Measurements from ENCODE around the gene FBP2. TPM values are rescaled to one million over a fixed set of nuclear protein-coding genes. Genes with fewer than 3 reads are reported as not detected.

The FBP2 gene
- total and polyA plus RNA-seq, 2 of the 8 experiments (the other 6 are each of a cell fraction or from before 2014, with no cell fraction given), result not detected

DNA sequence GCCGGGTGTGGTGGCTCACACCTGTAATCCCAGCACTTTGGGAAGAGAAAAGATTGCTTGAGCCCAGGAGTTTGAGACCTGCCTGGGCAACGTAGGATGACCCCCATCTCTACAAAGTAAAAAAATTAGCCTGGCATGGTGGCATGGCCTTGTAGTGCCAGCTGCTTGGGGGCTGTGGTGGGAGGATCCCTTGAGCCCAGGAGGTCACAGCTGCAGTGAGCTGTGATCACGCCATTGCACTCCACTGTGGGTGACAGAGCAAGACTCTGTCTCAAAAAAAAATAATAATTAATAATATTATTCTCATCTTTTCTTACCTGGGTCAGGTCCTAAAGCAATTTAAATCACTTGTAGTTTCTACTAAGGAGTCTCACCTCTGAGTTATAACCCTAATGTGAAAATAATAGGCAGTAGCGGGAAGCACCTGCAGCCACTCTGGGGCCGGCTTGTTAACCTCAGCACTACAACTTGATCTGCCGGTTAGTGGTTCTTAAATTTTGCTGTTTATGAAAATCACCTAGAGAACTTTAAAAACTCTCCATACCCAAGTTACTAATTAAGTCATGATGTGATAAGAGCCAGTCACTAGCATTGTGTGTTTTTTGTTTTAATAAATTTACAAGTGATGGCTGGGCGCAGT lies 68.1 kb downstream of the FBP2 start (continued):
- TF ChIP-seq NANOG (IDR thresholded peaks at IDR 0.05; ENCODE audit: insufficient read depth, low read depth, low read length, poor library complexity, severe bottlenecking) (no peak), KDM5A (IDR thresholded peaks at IDR 0.05; ENCODE audit: low read length) (no peak), POU5F1 (IDR thresholded peaks at IDR 0.05; ENCODE audit: low read depth, low read length) (no peak), CTBP2 (IDR thresholded peaks at IDR 0.05; ENCODE audit: borderline replicate concordance, insufficient read depth, insufficient read length, low read length) (no peak)

All from H1 (cell line).